ENCODE measurements around the gene CAVIN4.

GRCh38 chr9:100591639-100592412 is 13.9 kb downstream of the CAVIN4 start:
- no peak for TF ChIP-seq CTCF (optimal IDR thresholded peaks at IDR 0.05 in 1 of 3, IDR thresholded peaks at IDR 0.05 in 1 of 3, conservative IDR thresholded peaks at IDR 0.05 in 1 of 3; ENCODE audit: extremely low read depth in 1 of 3, insufficient read depth in 2 of 3, low read length in 3 of 3)
- no peak for TF ChIP-seq EZH2 (IDR thresholded peaks at IDR 0.05; ENCODE audit: low read length)

Measured in keratinocyte (primary cell).